Gastrocnemius medialis (tissue), 4 donors: Measurements from ENCODE around the gene SPECC1L.

Experiments
- POLR2A ChIP-seq, 2 donors: fragments of 450-650 bp; IDR thresholded peaks; one replicate each; pipeline ENCODE4 v1.6.1; 2017; ENCODE audit warnings: antibody characterized with exemption in 2 of 2, mild to moderate bottlenecking in 2 of 2, moderate library complexity in 2 of 2
- TF ChIP-seq, protein P1 (sequence below), 5 experiments: fragments of 450-650 bp in 3 of 5; fragments of 200-600 bp in 2 of 5; sonication (generic) in 2 of 5; IDR thresholded peaks in 4 of 5; conservative IDR thresholded peaks in 1 of 5; 1 replicate in 4 of 5; 2 replicates in 1 of 5; pipeline ENCODE4 v1.5.1; 2016 to 2019; ENCODE audit warnings: antibody characterized with exemption in 5 of 5, mild to moderate bottlenecking in 3 of 5, moderate library complexity in 3 of 5

DNA sequence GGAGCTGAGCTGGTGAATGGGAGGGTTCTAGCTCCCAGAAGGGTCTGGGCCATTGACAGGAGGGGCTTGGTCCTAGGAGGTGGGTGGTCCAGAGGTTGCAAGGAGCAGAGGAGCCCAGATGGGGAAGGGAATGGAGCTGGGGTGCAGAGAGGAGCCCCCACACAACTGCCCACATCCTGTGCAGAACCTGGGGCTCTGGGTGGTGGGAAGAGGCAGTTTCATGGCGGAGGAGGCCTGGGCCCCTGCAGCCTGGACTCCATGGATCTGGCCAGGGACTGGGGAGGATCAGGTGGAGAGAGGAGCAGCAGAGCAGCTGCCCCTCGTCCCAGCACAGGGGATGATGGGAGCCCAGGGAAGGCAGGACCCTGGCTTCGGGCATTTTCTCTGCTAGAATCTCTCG is 155.8 kb downstream of the SPECC1L start:
- no peak for TF ChIP-seq POLR2A (IDR thresholded peaks at IDR 0.05)
- TF ChIP-seq, protein P1, sequence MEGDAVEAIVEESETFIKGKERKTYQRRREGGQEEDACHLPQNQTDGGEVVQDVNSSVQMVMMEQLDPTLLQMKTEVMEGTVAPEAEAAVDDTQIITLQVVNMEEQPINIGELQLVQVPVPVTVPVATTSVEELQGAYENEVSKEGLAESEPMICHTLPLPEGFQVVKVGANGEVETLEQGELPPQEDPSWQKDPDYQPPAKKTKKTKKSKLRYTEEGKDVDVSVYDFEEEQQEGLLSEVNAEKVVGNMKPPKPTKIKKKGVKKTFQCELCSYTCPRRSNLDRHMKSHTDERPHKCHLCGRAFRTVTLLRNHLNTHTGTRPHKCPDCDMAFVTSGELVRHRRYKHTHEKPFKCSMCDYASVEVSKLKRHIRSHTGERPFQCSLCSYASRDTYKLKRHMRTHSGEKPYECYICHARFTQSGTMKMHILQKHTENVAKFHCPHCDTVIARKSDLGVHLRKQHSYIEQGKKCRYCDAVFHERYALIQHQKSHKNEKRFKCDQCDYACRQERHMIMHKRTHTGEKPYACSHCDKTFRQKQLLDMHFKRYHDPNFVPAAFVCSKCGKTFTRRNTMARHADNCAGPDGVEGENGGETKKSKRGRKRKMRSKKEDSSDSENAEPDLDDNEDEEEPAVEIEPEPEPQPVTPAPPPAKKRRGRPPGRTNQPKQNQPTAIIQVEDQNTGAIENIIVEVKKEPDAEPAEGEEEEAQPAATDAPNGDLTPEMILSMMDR (IDR thresholded peaks at IDR 0.05 in 4 of 5, conservative IDR thresholded peaks at IDR 0.05 in 1 of 5) = no peak
